KMS-11 (cell line): Measurements from ENCODE around the gene RTN4.

Experiments used
- H2AFZ ChIP-seq: fragments of 200-600 bp; sonication (generic); 2 replicates; pipeline ENCODE4 v1.6.1; 2016; ENCODE audit warnings: antibody characterized with exemption, mixed run types, low read depth
- H3K27ac ChIP-seq: fragments of 200-600 bp; sonication (generic); 2 replicates; pipeline ENCODE4 v1.6.1; 2016; ENCODE audit warnings: mild to moderate bottlenecking, mixed run types
- H3K27me3 ChIP-seq: fragments of 200-600 bp; sonication (generic); 2 replicates; pipeline ENCODE4 v1.6.1; 2017; ENCODE audit warnings: mild to moderate bottlenecking, low read depth, mixed run types, moderate library complexity; ENCODE audit not compliant: insufficient read depth
- H3K36me3 ChIP-seq: fragments of 200-600 bp; sonication (generic); 2 replicates; pipeline ENCODE4 v1.6.1; 2017; ENCODE audit warnings: mild to moderate bottlenecking, mixed run types; ENCODE audit not compliant: insufficient read depth
- H3K4me1 ChIP-seq: fragments of 200-600 bp; sonication (generic); 2 replicates; pipeline ENCODE4 v1.6.1; 2016; ENCODE audit warnings: mild to moderate bottlenecking, low read depth, mixed run types; ENCODE audit not compliant: poor library complexity, severe bottlenecking
- H3K4me2 ChIP-seq: fragments of 200-600 bp; sonication (generic); 2 replicates; pipeline ENCODE4 v1.7.0; 2016; ENCODE audit warnings: mild to moderate bottlenecking, mixed run types
- H3K4me3 ChIP-seq: fragments of 200-600 bp; sonication (generic); IDR thresholded peaks from 2 replicates; pipeline ENCODE4 v1.6.1; 2017; ENCODE audit warnings: low read depth, low read length, mixed read lengths; ENCODE audit not compliant: insufficient read depth
- H3K79me2 ChIP-seq: fragments of 200-600 bp; sonication (generic); 2 replicates; pipeline ENCODE4 v1.6.1; 2016; ENCODE audit warnings: low read depth, mixed run types; ENCODE audit not compliant: insufficient read depth
- H3K9ac ChIP-seq: fragments of 200-600 bp; sonication (generic); 2 replicates; pipeline ENCODE4 v1.6.1; 2016; ENCODE audit warnings: mild to moderate bottlenecking, mixed run types
- H4K20me1 ChIP-seq: fragments of 200-600 bp; sonication (generic); 2 replicates; pipeline ENCODE4 v1.6.1; 2016; ENCODE audit warnings: mild to moderate bottlenecking, mixed run types; ENCODE audit not compliant: insufficient read depth
- TF ChIP-seq, protein P1 (sequence below): fragments of 200-600 bp; sonication (generic); conservative IDR thresholded peaks from 2 replicates; pipeline ENCODE4 v1.6.1; 2017; ENCODE audit warnings: low read depth, mild to moderate bottlenecking, antibody characterized with exemption, low read length, moderate library complexity, mixed read lengths

RTN4 gene

DNA sequence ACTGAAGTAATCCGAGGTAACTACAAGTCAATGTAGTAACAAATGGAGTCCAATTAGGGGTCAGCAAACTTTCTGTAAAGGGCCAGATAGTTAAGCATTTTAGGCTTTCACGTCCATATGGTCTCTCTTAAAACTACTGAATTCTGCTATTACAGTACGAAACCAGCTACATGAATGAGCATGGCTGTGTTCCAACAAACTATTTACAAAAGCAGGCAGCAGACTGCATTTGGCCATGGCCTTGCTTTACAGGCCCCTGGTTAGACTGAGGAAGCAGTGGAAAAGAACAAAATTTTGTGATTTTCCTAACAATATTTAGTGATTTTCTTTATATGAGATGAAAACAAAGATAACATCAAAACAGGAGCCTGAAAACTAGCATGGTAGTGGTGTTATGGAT lies 64.0 kb downstream of the RTN4 start:
- H2AFZ ChIP-seq, result no peak overlapping the region
- no peak overlapping the region for H3K4me2 ChIP-seq
- TF ChIP-seq, protein P1, sequence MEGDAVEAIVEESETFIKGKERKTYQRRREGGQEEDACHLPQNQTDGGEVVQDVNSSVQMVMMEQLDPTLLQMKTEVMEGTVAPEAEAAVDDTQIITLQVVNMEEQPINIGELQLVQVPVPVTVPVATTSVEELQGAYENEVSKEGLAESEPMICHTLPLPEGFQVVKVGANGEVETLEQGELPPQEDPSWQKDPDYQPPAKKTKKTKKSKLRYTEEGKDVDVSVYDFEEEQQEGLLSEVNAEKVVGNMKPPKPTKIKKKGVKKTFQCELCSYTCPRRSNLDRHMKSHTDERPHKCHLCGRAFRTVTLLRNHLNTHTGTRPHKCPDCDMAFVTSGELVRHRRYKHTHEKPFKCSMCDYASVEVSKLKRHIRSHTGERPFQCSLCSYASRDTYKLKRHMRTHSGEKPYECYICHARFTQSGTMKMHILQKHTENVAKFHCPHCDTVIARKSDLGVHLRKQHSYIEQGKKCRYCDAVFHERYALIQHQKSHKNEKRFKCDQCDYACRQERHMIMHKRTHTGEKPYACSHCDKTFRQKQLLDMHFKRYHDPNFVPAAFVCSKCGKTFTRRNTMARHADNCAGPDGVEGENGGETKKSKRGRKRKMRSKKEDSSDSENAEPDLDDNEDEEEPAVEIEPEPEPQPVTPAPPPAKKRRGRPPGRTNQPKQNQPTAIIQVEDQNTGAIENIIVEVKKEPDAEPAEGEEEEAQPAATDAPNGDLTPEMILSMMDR, result no peak
- no peak overlapping the region for H3K27ac ChIP-seq
- 0 out of 2 replicates have a peak, but pooled peaks cover 16% of the 10 kb centered on the region for H4K20me1 ChIP-seq
- H3K27me3 ChIP-seq, result no peaks in the 10 kb centered on the region
- no peak overlapping the region for H3K4me3 ChIP-seq
- no peaks in the 10 kb centered on the region for H3K36me3 ChIP-seq
- peaks cover 53% of the 10 kb centered on the region for H3K79me2 ChIP-seq
- peaks cover 20% of the 10 kb centered on the region for H3K4me1 ChIP-seq
- H3K9ac ChIP-seq, result no peak overlapping the region

DNA sequence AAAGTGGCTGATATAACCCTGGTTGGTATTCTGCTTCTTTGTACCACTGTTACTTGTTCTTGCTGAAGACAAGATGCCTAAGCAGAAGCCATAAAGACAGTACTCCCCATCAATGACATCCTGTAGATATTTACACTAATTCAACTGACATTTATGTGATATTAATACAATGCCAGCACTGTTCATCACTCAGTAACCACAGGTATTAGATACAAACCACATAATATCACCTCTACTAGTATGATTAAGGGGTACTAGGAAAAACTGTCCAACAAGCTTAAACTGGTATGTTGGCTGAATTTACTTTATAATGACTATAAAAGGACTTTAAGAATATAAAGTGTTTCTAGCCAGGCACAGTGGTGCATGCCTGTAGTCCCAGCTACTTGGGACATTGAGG lies 65.8 kb downstream of the RTN4 start:
- no peak overlapping the region for H3K4me2 ChIP-seq
- no peaks in the 10 kb centered on the region for H3K27me3 ChIP-seq
- TF ChIP-seq, protein P1, result no peak
- H4K20me1 ChIP-seq, result 0 out of 2 replicates have a peak, but pooled peaks cover 10% of the 10 kb centered on the region
- H3K9ac ChIP-seq, result no peak overlapping the region
- no peak overlapping the region for H2AFZ ChIP-seq
- H3K4me1 ChIP-seq, result peaks cover 27% of the 10 kb centered on the region
- H3K27ac ChIP-seq, result no peak overlapping the region
- H3K79me2 ChIP-seq, result peaks cover 41% of the 10 kb centered on the region
- no peaks in the 10 kb centered on the region; the same call in 1 of the 2 replicates for H3K36me3 ChIP-seq
- no peak overlapping the region for H3K4me3 ChIP-seq

DNA sequence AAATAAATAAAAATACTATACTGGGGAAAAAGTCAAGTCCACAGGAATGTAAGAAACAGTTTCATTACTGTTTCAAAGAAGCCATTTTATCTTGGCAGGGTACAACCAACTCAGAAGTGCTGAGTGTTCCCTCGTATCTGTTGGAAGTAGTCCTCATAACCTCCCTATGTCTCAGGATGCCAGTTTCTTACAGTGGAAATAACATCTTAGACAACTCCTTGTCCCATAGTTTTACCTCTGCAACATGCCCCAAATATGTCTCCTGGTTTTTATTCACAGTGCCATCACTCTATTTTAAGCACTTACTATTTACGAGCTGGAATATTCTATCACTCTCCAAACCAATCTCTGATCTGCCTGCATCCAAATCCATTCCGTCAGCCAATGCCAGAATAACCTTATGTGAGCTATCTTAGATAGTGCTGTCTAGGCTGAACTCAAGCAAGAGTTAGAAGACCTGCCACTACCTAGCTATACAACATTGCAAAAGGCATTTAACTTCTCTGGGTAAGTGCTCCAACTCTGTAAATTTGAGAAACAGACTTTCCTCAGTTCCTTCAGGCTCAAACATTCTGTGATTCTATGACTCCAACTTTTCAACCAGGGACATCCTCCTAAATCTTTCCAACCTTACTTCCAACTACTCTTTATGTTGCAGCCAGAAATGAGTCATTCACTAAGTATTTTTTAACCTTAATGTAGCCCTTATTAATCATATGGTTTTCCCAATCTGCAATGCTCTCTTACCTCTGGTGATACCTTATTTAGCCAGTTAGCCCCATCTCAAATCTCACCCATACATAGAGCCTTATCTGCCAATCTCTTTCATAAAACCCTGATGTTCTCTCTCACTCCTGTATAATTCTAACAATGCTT lies 66.7 kb downstream of the RTN4 start:
- H2AFZ ChIP-seq, result no peak overlapping the region
- H3K36me3 ChIP-seq, result no peaks in the 10 kb centered on the region; the same call in 1 of the 2 replicates
- H3K4me2 ChIP-seq, result no peak overlapping the region
- peaks cover 34% of the 10 kb centered on the region for H3K4me1 ChIP-seq
- no peak overlapping the region for H3K9ac ChIP-seq
- H3K4me3 ChIP-seq, result no peak overlapping the region
- no peaks in the 10 kb centered on the region for H3K27me3 ChIP-seq
- TF ChIP-seq, protein P1, result no peak
- H3K79me2 ChIP-seq, result peaks cover 41% of the 10 kb centered on the region
- no peak overlapping the region for H3K27ac ChIP-seq
- 0 out of 2 replicates have a peak, but pooled peaks cover 2% of the 10 kb centered on the region for H4K20me1 ChIP-seq

DNA sequence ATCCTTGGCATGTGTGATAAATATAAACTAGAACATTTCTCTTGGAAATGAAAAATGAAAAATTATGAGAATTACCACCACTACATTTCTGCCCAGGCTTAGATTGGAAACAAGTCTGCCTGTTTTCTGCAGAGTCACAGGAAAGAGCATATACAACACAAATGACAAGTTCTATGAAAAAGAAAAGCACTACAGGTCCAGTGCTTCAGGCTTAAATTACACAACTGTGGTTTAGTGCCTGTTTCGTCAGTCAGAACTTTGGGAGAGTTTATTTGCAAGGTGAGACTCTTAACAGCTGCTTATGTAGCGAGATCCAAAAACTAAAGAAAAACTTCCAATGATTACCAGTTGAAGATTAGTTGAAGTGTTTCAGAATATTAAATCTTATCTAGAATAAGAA lies 68.9 kb downstream of the RTN4 start:
- Histone ChIP-seq H3K4me3 (no peak overlapping the region), H3K27ac (no peak overlapping the region), H3K9ac (no peak overlapping the region), H3K4me1 (peaks cover 56% of the 10 kb centered on the region), H2AFZ (no peak overlapping the region), H3K36me3 (no peaks in the 10 kb centered on the region; the same call in 1 of the 2 replicates), H4K20me1 (no peaks in the 10 kb centered on the region), H3K4me2 (no peak overlapping the region), H3K27me3 (no peaks in the 10 kb centered on the region), H3K79me2 (peaks cover 33% of the 10 kb centered on the region)
- TF ChIP-seq, protein P1, result no peak
